ENCODE results near the gene EIF4G1.
A peak's percentile ranks its signal among the peaks of the same experiment; 100 is the strongest.

The EIF4G1 gene

GRCh38 chr3:184380627-184381260 is 66.3 kb downstream of the EIF4G1 start:
- TF ChIP-seq CTCF (conservative IDR thresholded peaks at IDR 0.05), result no peak
- peak overlapping the region; percentile 30; the same call in 1 of the 2 replicates for H3K27ac ChIP-seq

- no peak for TF ChIP-seq CTCF (conservative IDR thresholded peaks at IDR 0.05)
- H3K27ac ChIP-seq, result no peak overlapping the region
Measured at GRCh38 chr3:184381261-184382224, 67.1 kb downstream of the EIF4G1 start.

- no peak for TF ChIP-seq CTCF (conservative IDR thresholded peaks at IDR 0.05)
- no peak overlapping the region for H3K27ac ChIP-seq
Measured at GRCh38 chr3:184382326-184383032, 68.1 kb downstream of the EIF4G1 start.

- no peak for TF ChIP-seq CTCF (conservative IDR thresholded peaks at IDR 0.05)
- H3K27ac ChIP-seq, result no peak overlapping the region
Measured at GRCh38 chr3:184383033-184383740, 68.8 kb downstream of the EIF4G1 start.

- H3K27ac ChIP-seq, result no peak overlapping the region
- TF ChIP-seq CTCF (conservative IDR thresholded peaks at IDR 0.05), result no peak
Measured at GRCh38 chr3:184384342-184384741, 69.9 kb downstream of the EIF4G1 start.

Data from VCaP (cell line).